Ovary (tissue), 9 donors: Measurements from ENCODE around the gene MED27. TPM values are rescaled to one million over a fixed set of nuclear protein-coding genes. Genes with fewer than 3 reads are reported as not detected.

ENCODE experiments used
- DNase-seq, 5 donors: peaks; one replicate each; pipeline ENCODE4 v3.0.0-alpha.2; 2019 to 2020
- H3K27ac ChIP-seq, 2 donors: fragments of 200-600 bp; one replicate each; pipeline versions ENCODE4 v1.5.1 to v1.8.0; 2019 to 2022
- H3K27me3 ChIP-seq: fragments of 200-600 bp; one replicate; pipeline ENCODE4 v1.8.0; 2022
- H3K36me3 ChIP-seq: fragments of 200-600 bp; sonication (generic); one replicate; pipeline ENCODE4 v1.5.1; 2019
- H3K4me1 ChIP-seq: one replicate; pipeline ENCODE4 v1.8.1; 2013; ENCODE audit warnings: mild to moderate bottlenecking, moderate library complexity; ENCODE audit not compliant: insufficient read depth
- H3K4me3 ChIP-seq: fragments of 200-600 bp; sonication (generic); one replicate; pipeline ENCODE4 v1.5.1; 2017
- H3K9me3 ChIP-seq, 2 donors: fragments of 200-600 bp in 1 of 2; sonication (generic) in 1 of 2; one replicate each; pipeline versions ENCODE4 v1.5.1 to v1.8.1; 2013 to 2019; ENCODE audit warnings: mild to moderate bottlenecking in 1 of 2, moderate library complexity in 1 of 2
- CTCF ChIP-seq, 3 donors: fragments of 450-650 bp in 2 of 3; fragments of 200-600 bp in 1 of 3; IDR thresholded peaks; one replicate each; pipeline versions ENCODE4 v1.5.1 to v1.8.0; 2016 to 2022; ENCODE audit warnings: antibody characterized with exemption in 3 of 3, mild to moderate bottlenecking in 1 of 3
- EP300 ChIP-seq: sonication (generic); formaldehyde crosslinking; IDR thresholded peaks from one replicate; pipeline ENCODE4 v1.6.1; 2017; ENCODE audit warnings: antibody characterized with exemption
- POLR2A ChIP-seq: fragments of 450-650 bp; IDR thresholded peaks from one replicate; pipeline ENCODE4 v1.6.1; 2017; ENCODE audit warnings: antibody characterized with exemption, mild to moderate bottlenecking, moderate library complexity
- WGBS, 3 donors: extraction: QIAGEN DNeasy Blood & Tissue Kit in 1 of 3; methylation state at CpG; one replicate each; pipeline versions ENCODE4 v1.1.5 to v1.1.7; 2013 to 2017; 5-methylcytosine and 5-hydroxymethylcytosine counted together
- intact Hi-C, 4 donors: fragments of 100-400 bp; cut with DNase I; formaldehyde crosslinking; loops; one replicate each; pipeline versions ENCODE4 v1.11.0 to v1.15.1; 2022 to 2023
- polyA plus RNA-seq, 2 donors: library from polyadenylated mRNA; stranded (reverse); fragments of 200-250 nt in 1 of 2; fragments of 350-450 nt in 1 of 2; fragmentation: Illumina TruSeq in 1 of 2; extraction: RNeasy Lipid Tissue Mini Kit (QIAGEN cat#74804) in 1 of 2; gene quantifications; one replicate each; pipeline ENCODE4 v1.2.3, GENCODE V29; 2013 to 2014
- total RNA-seq, 7 donors: library from RNA; depleted of rRNA in 2 of 7; stranded (reverse); fragments of >200 nt in 2 of 7; fragmentation: NEBNext Ultra II Directional in 3 of 7; extraction: Animal tissue kit (Norgen Biotek cat#: 25700) in 3 of 7; gene quantifications; one replicate each; pipeline versions ENCODE4 v1.1.0 to v1.2.4, GENCODE V29; 2016 to 2023
- donor health status: DM: no; HTN: no; CAD: no; lungs with moderate emphysema.
- donor health status: DM: no; HTN: no; CAD: no.
- donor health status: Bipolar disorder and iron deficiency.
- donor health status: DM: yes; HTN: yes; CAD: no.
- donor health status: DM: no; HTN: no; CAD: no.
- donor health status: DM: yes; HTN: yes; CAD: no.

Gene MED27
- total and polyA plus RNA-seq, 9 donors = 7.6 to 24.9 (median 17.4) TPM

- no peak overlapping the region for H3K4me3 ChIP-seq
- intact Hi-C loops = no loop called here
- no peaks in the 10 kb centered on the region for H3K9me3 ChIP-seq
- H3K4me1 ChIP-seq = no peaks in the 10 kb centered on the region
- TF ChIP-seq EP300 (no peak), CTCF (IDR thresholded peaks at IDR 0.05) (no peak), POLR2A (no peak)
- WGBS, 3 donors = 92 to 95% (median 92%) methylated on average over 18 of the region's 18 CpGs
- H3K27me3 ChIP-seq = no peaks in the 10 kb centered on the region
- no peak overlapping the region for H3K27ac ChIP-seq
- no peak for DNase-seq
- no peaks in the 10 kb centered on the region for H3K36me3 ChIP-seq
Observed at GRCh38 chr9:131849391-131849790, 230.3 kb downstream of the MED27 start.

DNA sequence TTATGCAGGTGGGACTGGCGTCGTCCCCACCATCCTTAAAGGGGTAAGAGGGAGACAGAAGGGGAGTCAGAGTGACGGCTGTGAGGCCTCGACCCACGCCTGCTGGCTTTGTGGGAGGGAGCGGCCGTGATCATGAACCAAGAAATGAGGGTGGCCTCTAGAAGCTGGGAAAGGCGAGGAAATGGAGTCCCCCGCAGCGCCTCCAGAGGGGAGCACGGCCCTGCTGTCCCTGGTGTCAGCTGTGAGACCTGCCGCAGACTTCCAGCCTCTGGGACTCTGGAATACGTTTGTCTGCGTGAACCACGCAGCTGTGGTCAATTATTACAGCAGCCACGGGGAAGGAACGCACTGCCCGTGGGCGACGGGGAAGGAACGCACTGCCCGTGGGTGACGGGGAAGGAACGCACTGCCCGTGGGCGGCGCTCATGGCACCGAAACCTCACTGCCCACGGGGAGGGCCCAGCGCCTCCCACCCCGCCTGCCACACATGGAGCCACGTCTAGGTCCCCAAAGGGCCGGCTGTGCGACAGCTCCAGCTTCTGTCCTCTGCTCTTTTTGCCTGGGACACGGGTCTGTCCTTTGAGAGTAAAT, 231.0 kb downstream of the MED27 start:
- no peaks in the 10 kb centered on the region for H3K4me1 ChIP-seq
- TF ChIP-seq EP300 (no peak), POLR2A (no peak), CTCF (IDR thresholded peaks at IDR 0.05) (no peak)
- DNase-seq = no peak
- intact Hi-C loops = no loop called here
- no peak overlapping the region for H3K27ac ChIP-seq
- H3K27me3 ChIP-seq = no peaks in the 10 kb centered on the region
- H3K36me3 ChIP-seq = no peaks in the 10 kb centered on the region
- no peaks in the 10 kb centered on the region for H3K9me3 ChIP-seq
- WGBS, 3 donors = 73 to 79% (median 78%) methylated on average over 35 of the region's 35 CpGs
- no peak overlapping the region for H3K4me3 ChIP-seq

DNA sequence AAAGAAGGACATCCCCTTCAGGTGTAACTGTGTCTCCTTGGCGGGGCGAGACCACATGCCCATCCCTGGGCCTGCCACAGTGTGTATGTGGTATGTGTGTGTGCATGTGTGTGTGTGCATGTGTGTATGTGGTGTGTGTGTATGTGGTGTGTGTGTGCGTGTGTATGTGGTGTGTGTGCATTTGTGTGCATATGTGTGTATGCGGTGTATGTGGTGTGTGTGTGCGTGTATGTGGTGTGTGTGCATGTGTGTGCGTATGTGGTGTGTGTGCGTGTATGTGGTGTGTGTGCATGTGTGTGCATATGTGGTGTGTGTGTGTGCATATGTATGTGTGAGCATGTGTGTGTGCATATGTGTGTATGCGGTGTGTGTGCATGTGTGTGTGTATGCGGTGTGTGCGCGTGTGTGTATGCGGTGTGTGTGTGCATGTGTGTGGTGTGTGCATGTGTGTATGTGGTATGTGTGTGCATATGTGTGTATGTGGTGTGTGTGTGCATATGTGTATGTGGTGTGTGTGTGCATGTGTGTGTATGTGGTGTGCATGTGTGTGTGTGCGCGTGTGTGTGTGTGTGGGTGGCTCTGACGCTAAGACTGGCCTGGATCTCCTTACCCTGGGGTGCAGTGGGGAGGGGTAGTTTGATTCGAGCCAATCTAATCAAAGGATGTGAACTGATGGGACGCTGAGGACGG, 231.9 kb downstream of the MED27 start:
- TF ChIP-seq POLR2A (no peak), EP300 (no peak), CTCF (IDR thresholded peaks at IDR 0.05) (no peak)
- H3K27me3 ChIP-seq = no peaks in the 10 kb centered on the region
- no peaks in the 10 kb centered on the region for H3K4me1 ChIP-seq
- DNase-seq = no peak
- 86 to 90% (median 87%) methylated on average over 18 of the region's 18 CpGs for WGBS, 3 donors
- H3K27ac ChIP-seq = no peak overlapping the region
- no peaks in the 10 kb centered on the region for H3K36me3 ChIP-seq
- no peaks in the 10 kb centered on the region for H3K9me3 ChIP-seq
- intact Hi-C loops = no loop called here
- no peak overlapping the region for H3K4me3 ChIP-seq

DNA sequence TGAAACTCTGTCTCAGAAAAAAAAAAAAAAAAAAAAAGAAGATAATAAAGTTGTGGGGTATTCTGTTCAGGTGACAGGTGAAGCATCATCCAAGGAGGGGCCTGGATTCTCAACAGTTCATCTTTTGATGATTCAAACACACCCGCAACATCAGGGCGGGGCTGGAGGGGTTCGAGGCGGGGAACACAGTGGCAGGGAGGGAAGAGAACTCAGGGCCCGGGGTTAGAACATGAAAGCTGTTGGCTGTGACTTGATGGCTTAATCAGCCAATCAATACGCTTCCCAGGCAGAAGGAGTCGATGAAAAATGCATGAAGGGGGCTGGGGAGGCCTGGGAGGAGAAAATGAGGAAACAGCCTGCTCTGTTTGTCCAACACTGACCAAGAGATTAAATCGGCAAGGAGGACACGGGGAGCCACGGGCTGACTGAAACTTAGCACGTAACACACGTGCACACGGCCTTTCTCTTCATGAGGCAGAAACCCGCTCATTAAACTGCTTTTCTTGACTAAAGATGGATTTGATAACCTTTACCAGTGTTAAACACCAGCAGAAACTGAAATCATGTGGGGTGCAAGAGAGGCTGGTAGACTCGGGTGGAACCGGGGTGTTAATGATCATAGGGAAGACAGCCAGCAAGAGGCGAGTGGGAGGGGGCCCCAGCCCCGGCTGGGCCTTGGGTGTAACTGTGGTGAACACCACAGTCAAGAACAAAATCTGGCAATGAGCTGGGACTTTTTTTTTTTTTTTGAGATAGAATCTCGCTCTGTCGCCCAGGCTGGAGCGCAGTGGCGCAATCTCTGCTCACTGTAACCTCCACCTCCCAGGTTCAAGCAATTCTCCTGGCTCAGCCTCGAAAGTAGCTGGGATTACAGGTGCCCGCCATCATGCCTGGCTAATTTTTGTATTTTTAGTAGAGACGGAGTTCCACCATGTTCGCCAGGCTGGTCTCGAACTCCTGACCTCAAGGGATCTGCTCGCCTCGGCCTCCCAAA, 234.1 kb downstream of the MED27 start:
- whole genome bisulfite sequencing, 3 donors = 80 to 84% (median 82%) methylated on average over 29 of the region's 29 CpGs
- intact Hi-C loops = no loop called here
- Histone ChIP-seq H3K9me3 (no peaks in the 10 kb centered on the region), H3K27ac (no peak overlapping the region), H3K36me3 (no peaks in the 10 kb centered on the region), H3K4me3 (no peak overlapping the region), H3K4me1 (no peaks in the 10 kb centered on the region), H3K27me3 (no peaks in the 10 kb centered on the region)
- no peak for DNase-seq
- TF ChIP-seq CTCF (IDR thresholded peaks at IDR 0.05) = no peak
- no peak for TF ChIP-seq POLR2A
- TF ChIP-seq EP300 = no peak
